Endothelial cell of umbilical vein (primary cell): ENCODE measurements around the gene URI1. TPM values are rescaled to one million over a fixed set of nuclear protein-coding genes. Genes with fewer than 3 reads are reported as not detected.

Source experiments
- BruUV-seq: library from RNA; stranded (reverse); fragments of 400-500 nt; replicated peaks from 2 replicates; lab custom pipeline; 2021; lab: Mats Ljungman, UMichigan
- CTCF ChIA-PET: fragments of 300-600, 350-600 bp; sonication (Branson Sonifier 250); formaldehyde crosslinking; loops from one replicate; lab custom pipeline; 2021; ENCODE audit warnings: antibody characterized with exemption, inconsistent platforms; lab: Charles Lee
- POLR2A ChIA-PET: fragments of 300-600, 350-600 bp; sonication (Branson Sonifier 250); formaldehyde crosslinking; loops from one replicate; lab custom pipeline; 2021; ENCODE audit warnings: antibody characterized with exemption, inconsistent platforms; lab: Charles Lee
- DNase-seq: peaks from one replicate; pipeline ENCODE4 v3.0.0-alpha.2; 2011; ENCODE audit warnings: low read depth, low spot score
- FAIRE-seq: peaks from 2 replicates; lab custom pipeline; 2011; peaks lifted over from hg19 to GRCh38; lab: Jason Lieb, UNC
- H2AFZ ChIP-seq: 2 replicates; pipeline ENCODE4 v1.6.0; 2012; ENCODE audit warnings: low read depth, low read length, control low read depth, inconsistent platforms
- H3K27ac ChIP-seq: 2 replicates; pipeline ENCODE4 v1.5.1; 2011; ENCODE audit warnings: low read depth, mild to moderate bottlenecking, control low read depth, low read length, moderate library complexity; ENCODE audit not compliant: insufficient read depth
- H3K27me3 ChIP-seq, 2 experiments: 2 replicates each; pipeline versions ENCODE4 v1.6.0 to v1.6.1; 2011; ENCODE audit warnings: low read length in 2 of 2, mixed read lengths in 1 of 2; ENCODE audit not compliant: control insufficient read depth in 2 of 2, insufficient read depth in 2 of 2
- H3K36me3 ChIP-seq, 2 experiments: 2 replicates in 1 of 2; 3 replicates in 1 of 2; pipeline ENCODE4 v1.5.1; 2011; ENCODE audit warnings: low read length in 2 of 2, mild to moderate bottlenecking in 1 of 2, moderate library complexity in 1 of 2; ENCODE audit not compliant: control insufficient read depth in 2 of 2, insufficient read depth in 2 of 2; ENCODE audit errors: extremely low read depth in 1 of 2
- H3K4me1 ChIP-seq: 3 replicates; pipeline ENCODE4 v1.5.1; 2011; ENCODE audit warnings: mild to moderate bottlenecking, low read length; ENCODE audit not compliant: control insufficient read depth, insufficient read depth; ENCODE audit errors: extremely low read depth
- H3K4me2 ChIP-seq: 2 replicates; pipeline ENCODE4 v1.6.1; 2011; ENCODE audit warnings: low read length, control low read depth, mixed read lengths; ENCODE audit not compliant: insufficient read depth
- H3K4me3 ChIP-seq, 3 experiments: fragments of 200-600 bp in 1 of 3; sonication (generic), shearing (Covaris generic) in 1 of 3; replicated peaks in 1 of 3; 2 replicates each; pipeline ENCODE4 v1.5.1; 2011 to 2016; ENCODE audit warnings: control low read depth in 3 of 3, low read length in 3 of 3, mild to moderate bottlenecking in 2 of 3, inconsistent platforms in 1 of 3, low read depth in 1 of 3, moderate library complexity in 1 of 3; ENCODE audit not compliant: insufficient read depth in 1 of 3
- H3K79me2 ChIP-seq: 2 replicates; pipeline ENCODE4 v1.6.0; 2012; ENCODE audit warnings: low read length, inconsistent platforms; ENCODE audit not compliant: control insufficient read depth, insufficient read depth
- H3K9ac ChIP-seq: replicated peaks from 2 replicates; pipeline ENCODE3; 2011; ENCODE audit warnings: low read length, control low read depth; ENCODE audit not compliant: insufficient read depth; ENCODE audit errors: extremely low read depth
- H3K9me1 ChIP-seq: replicated peaks from 3 replicates; pipeline ENCODE4 v1.6.0; 2011; ENCODE audit warnings: mild to moderate bottlenecking, low read length; ENCODE audit not compliant: control insufficient read depth, insufficient read depth; ENCODE audit errors: extremely low read depth
- H3K9me3 ChIP-seq: replicated peaks from 2 replicates; pipeline ENCODE4 v1.5.1; 2012; ENCODE audit warnings: low read length, inconsistent platforms; ENCODE audit not compliant: control insufficient read depth, insufficient read depth
- H4K20me1 ChIP-seq: replicated peaks from 2 replicates; pipeline ENCODE3; 2011; ENCODE audit warnings: mild to moderate bottlenecking, low read length; ENCODE audit not compliant: control insufficient read depth, insufficient read depth; ENCODE audit errors: extremely low read depth
- CTCF ChIP-seq, 2 donors: IDR thresholded peaks; 1 replicate in 1 of 2; 2 replicates in 1 of 2; pipeline ENCODE4 v1.5.1; 2011; ENCODE audit warnings: low read length in 2 of 2, mild to moderate bottlenecking in 2 of 2, moderate library complexity in 2 of 2, control low read depth in 1 of 2, inconsistent platforms in 1 of 2, low read depth in 1 of 2; ENCODE audit not compliant: insufficient read depth in 1 of 2; ENCODE audit errors: extremely low read depth in 1 of 2
- EZH2 ChIP-seq: IDR thresholded peaks from 2 replicates; pipeline ENCODE4 v1.6.1; 2012; ENCODE audit warnings: borderline replicate concordance, low read depth, mild to moderate bottlenecking, moderate library complexity, low read length, inconsistent platforms; ENCODE audit not compliant: severe bottlenecking
- FOS ChIP-seq: IDR thresholded peaks from 2 replicates; pipeline ENCODE4 v1.6.1; 2011; ENCODE audit warnings: mild to moderate bottlenecking, low read length, moderate library complexity, borderline replicate concordance; ENCODE audit not compliant: insufficient read depth
- MYC ChIP-seq: IDR thresholded peaks from one replicate; pipeline ENCODE4 v1.6.1; 2011; ENCODE audit warnings: mild to moderate bottlenecking, low read depth, low read length
- POLR2A ChIP-seq: IDR thresholded peaks from 2 replicates; pipeline ENCODE4 v1.6.1; 2012; ENCODE audit warnings: low read depth, mild to moderate bottlenecking, control low read depth, low read length
- POLR2AphosphoS5 ChIP-seq: IDR thresholded peaks from 2 replicates; pipeline ENCODE4 v1.6.1; 2012; ENCODE audit warnings: low read depth, mild to moderate bottlenecking, control low read depth, low read length, moderate library complexity; ENCODE audit not compliant: insufficient read depth
- dilution Hi-C: fragments of 300-500 bp; cut with MboI; formaldehyde crosslinking; loops from one replicate; pipeline ENCODE4 v1.15.0; 2019; ENCODE audit warnings: low sequenced_read_pairs; ENCODE audit not compliant: extremely low pct_ligation_motif_present
- intact Hi-C: fragments of 100-400 bp; cut with micrococcal nuclease; formaldehyde crosslinking; loops from one replicate; pipeline ENCODE4 v1.10.0; 2022
- polyA plus RNA-seq, 4 experiments: library from polyadenylated mRNA; depleted of rRNA in 3 of 4; stranded (reverse) in 3 of 4; unstranded in 1 of 4; fragments of >200 nt; gene quantifications; 2 replicates each; pipeline versions ENCODE4 v1.2.1 to v1.2.3, GENCODE V29; 2011 to 2012; ENCODE audit warnings: missing spikeins in 1 of 4
- total RNA-seq: library from RNA; stranded (reverse); gene quantifications from 2 replicates; pipeline ENCODE4 v1.2.3, GENCODE V29; 2021

URI1 gene
- total and polyA plus RNA-seq, 2 donors (not counting 3 experiments of a cell fraction or from before 2014, with no cell fraction given) = 12.8 to 28.9 TPM

DNA sequence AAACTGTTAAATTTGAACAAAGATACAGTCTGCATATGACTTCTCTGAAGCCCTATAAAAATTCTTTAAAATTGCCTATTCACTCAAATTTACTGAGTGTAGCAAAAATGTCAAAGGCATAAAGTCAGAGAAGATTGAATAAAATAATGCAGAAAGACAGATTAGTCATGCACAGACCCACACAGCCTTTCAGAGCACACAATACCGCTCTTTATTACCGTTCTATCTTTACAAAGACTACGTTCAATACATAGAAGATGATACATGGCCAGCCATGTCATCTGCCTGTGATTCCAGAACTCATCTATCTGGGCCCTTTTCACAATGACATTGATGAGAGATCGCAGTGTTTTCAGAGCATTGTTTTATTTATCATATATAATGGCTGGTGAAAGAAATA is 107.2 kb downstream of the URI1 start:
- dilution Hi-C loops = no loop called here
- Histone ChIP-seq H3K9me3 (no peaks in the 10 kb centered on the region), H2AFZ (no peak overlapping the region), H3K27me3 (no peaks in the 10 kb centered on the region), H3K79me2 (no peaks in the 10 kb centered on the region), H4K20me1 (no peaks in the 10 kb centered on the region), H3K9me1 (no peaks in the 10 kb centered on the region), H3K27ac (no peak overlapping the region), H3K9ac (no peak overlapping the region), H3K4me3 (no peak overlapping the region), H3K36me3 (no peaks in the 10 kb centered on the region), H3K4me1 (no peaks in the 10 kb centered on the region), H3K4me2 (no peak overlapping the region)
- ChIA-PET CTCF (no interaction called here), POLR2A (no interaction called here)
- no TSS peak for BruUV-seq
- FAIRE-seq = no peak
- intact Hi-C loops = no loop called here
- no peak for TF ChIP-seq POLR2A
- TF ChIP-seq FOS = no peak
- no peak for TF ChIP-seq CTCF (IDR thresholded peaks at IDR 0.05; ENCODE audit: extremely low read depth in 1 of 2, insufficient read depth in 1 of 2, low read depth in 1 of 2, low read length in 2 of 2)
- TF ChIP-seq MYC = no peak
- TF ChIP-seq POLR2AphosphoS5 = no peak
- no peak for TF ChIP-seq EZH2
- no peak for DNase-seq
